ENCODE data around the gene SMIM36. TPM values are rescaled to one million over a fixed set of nuclear protein-coding genes. Genes with fewer than 3 reads are reported as not detected.

SMIM36 gene
- total RNA-seq, 1 donor from 2014 or later = not detected

DNA sequence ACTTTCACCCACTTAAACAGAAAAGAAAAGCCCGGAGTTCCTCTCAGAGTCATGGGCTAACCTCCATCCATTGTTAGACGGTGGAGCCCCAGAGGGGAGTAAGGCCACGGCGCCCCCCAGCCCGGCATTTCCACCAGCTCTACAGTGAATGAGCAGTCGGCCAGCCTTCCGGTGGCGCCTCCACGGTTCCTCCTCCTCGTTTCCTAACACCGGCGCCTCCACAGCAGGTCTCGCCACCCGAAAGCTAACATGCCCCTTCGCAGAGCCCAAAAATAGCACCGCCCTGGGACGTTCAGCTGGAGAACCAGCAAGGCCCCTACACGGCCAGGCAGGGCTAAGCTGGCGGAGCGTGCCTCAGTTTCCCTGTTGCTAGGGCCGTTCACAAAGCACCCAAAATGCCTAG is 90.5 kb downstream of the SMIM36 start:
- no peak for DNase-seq (ENCODE audit: low spot score)
- Mint-ChIP-seq H3K4me3 (ENCODE audit: low read depth) (peak overlapping the region; percentile 91), H3K27ac (peak overlapping the region; percentile 97), H3K36me3 (ENCODE audit: low read depth) (peaks cover 37% of the 10 kb centered on the region), H3K4me1 (ENCODE audit: low read depth) (peaks cover 52% of the 10 kb centered on the region), H3K9me3 (no peaks in the 10 kb centered on the region), H3K27me3 (ENCODE audit: low read depth) (peaks cover 27% of the 10 kb centered on the region)
- intact Hi-C loops (cut with micrococcal nuclease) = loop anchor here (2.0 to 10.0 kb wide), 6 partner anchors 14 to 332 kb away; partner anchors contain the start of genes PCTP and SMIM36

DNA sequence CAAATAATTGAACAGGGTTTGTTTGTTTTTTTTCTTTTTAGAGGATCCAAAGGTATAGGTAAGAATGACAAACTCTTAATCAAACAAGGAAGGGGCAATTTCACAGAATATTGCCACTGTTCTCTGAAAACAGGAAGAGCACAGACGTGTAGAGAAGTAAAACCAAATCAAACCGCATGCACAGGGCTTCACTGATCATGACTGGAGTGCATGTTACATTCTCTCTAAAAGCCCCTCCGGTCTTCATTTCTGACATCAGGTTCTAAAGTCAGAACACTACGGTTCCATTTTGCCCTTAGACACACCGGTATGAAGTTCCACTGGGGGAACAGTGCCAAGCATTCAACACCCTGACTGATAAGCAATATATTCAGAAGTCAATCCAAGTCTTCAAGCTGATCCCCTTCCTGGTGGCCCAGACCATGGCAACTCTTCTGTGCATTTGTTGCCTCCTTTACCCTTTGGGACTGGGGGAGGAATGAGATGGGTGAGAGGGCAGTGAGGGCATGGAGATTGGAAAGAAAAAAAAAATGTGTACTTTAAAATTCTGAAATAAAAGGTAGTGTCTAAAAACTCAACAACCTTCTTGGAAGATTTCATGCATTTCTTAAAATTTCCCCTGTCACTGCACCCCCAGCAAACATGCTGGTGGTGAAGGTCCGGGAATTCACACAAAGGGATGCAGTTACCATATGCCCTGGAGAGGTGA is 91.0 kb downstream of the SMIM36 start:
- peak; percentile 32 for DNase-seq (ENCODE audit: low spot score)
- Mint-ChIP-seq H3K27me3 (ENCODE audit: low read depth) (peaks cover 24% of the 10 kb centered on the region), H3K36me3 (ENCODE audit: low read depth) (peaks cover 39% of the 10 kb centered on the region), H3K27ac (peak overlapping the region; percentile 97), H3K9me3 (no peaks in the 10 kb centered on the region), H3K4me3 (ENCODE audit: low read depth) (peak overlapping the region; percentile 91), H3K4me1 (ENCODE audit: low read depth) (peaks cover 54% of the 10 kb centered on the region)
- intact Hi-C loops (cut with micrococcal nuclease) = loop anchor here (2.0 to 10.0 kb wide), 6 partner anchors 15 to 332 kb away; partner anchors contain the start of genes PCTP and SMIM36

GRCh38 chr17:55418369-55419268 is 92.6 kb downstream of the SMIM36 start:
- Mint-ChIP-seq H3K36me3 (ENCODE audit: low read depth) (peaks cover 54% of the 10 kb centered on the region), H3K4me3 (ENCODE audit: low read depth) (peak overlapping the region; percentile 91)

DNA sequence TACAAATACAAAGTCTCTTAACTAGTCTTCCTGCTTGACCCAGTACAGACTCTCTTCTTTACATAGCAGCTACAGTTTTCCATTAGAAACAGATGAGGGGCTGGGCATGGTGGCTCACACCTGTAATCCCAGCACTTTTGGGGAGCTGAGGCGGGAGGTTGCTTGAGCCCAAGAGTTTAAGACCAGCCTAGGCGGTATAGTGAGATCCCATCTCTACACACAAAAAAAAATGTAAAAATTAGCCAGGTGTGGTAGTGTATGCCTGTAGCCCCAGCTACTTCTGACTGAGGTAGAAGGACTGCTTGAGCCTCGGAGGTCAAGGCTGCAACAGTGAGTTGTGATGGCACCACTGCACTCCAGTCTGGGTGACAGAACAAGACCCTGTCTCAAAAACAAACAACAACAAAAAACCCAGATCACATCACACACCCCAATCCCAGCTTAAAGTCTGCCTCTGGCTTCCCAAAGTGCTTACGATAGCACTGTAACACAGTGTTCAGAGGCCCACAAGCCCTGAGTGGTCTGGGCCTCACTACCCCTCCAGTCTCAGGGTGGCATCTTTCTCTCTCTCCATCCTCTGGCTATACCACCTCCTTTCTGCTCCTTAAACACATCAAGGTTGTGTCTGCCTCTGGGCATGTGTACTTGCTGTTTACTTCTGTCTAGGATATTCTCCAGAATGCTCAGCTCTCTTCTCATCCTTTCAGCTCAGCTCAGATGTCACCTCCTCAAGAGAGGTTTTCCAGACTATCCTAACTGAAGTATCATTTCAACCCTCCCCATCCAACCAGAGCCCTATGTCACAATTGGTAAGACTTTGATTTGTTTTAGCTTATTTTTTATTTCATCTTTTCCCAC is 93.6 kb downstream of the SMIM36 start:
- DNase-seq (ENCODE audit: low spot score) = no peak
- peaks cover 59% of the 10 kb centered on the region for H3K4me1 Mint-ChIP-seq (ENCODE audit: low read depth)
- H3K36me3 Mint-ChIP-seq (ENCODE audit: low read depth) = peaks cover 62% of the 10 kb centered on the region
- H3K27ac Mint-ChIP-seq = peak overlapping the region; percentile 2
- no peaks in the 10 kb centered on the region for H3K9me3 Mint-ChIP-seq
- H3K27me3 Mint-ChIP-seq (ENCODE audit: low read depth) = no peaks in the 10 kb centered on the region
- no peak overlapping the region for H3K4me3 Mint-ChIP-seq (ENCODE audit: low read depth)
- intact Hi-C loops (cut with micrococcal nuclease) = no loop called here

More at GRCh38 chr17:55418369-55419268, 92.6 kb downstream of the SMIM36 start:
- H3K27me3 Mint-ChIP-seq (ENCODE audit: low read depth) = peaks cover 8% of the 10 kb centered on the region
- intact Hi-C loops (cut with micrococcal nuclease) = no loop called here
- H3K9me3 Mint-ChIP-seq = no peaks in the 10 kb centered on the region
- H3K27ac Mint-ChIP-seq = peak overlapping the region; percentile 28
- DNase-seq (ENCODE audit: low spot score) = no peak
- peaks cover 61% of the 10 kb centered on the region for H3K4me1 Mint-ChIP-seq (ENCODE audit: low read depth)

DNA sequence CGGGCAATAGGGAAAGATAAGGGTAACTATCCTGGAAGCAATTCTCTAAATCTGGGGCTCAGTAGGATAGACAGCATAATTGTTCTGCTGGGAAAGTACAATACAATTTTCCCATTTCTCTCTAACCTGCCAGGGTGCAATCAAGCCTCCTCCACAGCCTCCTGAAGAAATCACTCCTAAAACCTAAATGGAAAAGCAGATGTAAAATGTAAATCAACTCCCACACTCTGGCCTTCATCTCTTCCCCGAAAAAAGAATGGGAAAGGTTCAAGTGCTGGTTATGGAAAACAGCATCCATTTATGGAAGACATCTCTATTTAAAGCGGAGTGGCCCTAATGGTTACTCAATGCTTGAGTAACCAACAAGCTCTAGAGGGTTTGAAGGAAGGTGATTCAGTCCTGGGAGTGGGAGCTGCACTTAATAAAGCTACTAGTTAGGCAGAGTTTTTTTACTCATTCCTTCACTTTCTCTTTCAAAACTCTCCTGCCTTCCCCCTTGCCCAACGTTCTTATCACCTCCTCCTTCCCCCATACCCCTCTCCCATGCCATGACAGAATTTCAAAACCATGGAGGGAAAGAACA is 94.7 kb downstream of the SMIM36 start:
- Mint-ChIP-seq H3K9me3 (no peaks in the 10 kb centered on the region), H3K36me3 (ENCODE audit: low read depth) (peaks cover 70% of the 10 kb centered on the region), H3K4me1 (ENCODE audit: low read depth) (peaks cover 56% of the 10 kb centered on the region), H3K4me3 (ENCODE audit: low read depth) (no peak overlapping the region), H3K27me3 (ENCODE audit: low read depth) (no peaks in the 10 kb centered on the region), H3K27ac (peak overlapping the region; percentile 43)
- no peak for DNase-seq (ENCODE audit: low spot score)
- intact Hi-C loops (cut with micrococcal nuclease) = no loop called here

DNA sequence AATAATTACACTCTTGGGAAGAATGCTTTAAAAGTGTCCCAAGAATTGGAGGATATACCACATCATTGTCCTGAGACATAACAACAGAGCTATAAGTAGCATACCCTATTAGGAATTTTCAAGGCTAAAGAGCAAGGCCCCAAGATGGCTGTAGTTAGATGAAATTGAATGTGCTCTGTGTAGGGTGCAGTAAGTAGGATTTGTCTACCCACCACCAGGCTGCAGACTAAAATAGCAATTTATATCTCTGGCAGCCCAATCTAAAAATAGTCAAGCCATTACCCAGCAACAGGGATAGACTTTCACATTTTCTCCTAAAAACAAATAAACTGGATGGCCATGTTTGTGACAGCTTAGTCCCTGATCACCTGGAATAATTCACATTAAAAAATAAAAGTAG is 95.3 kb downstream of the SMIM36 start:
- no peaks in the 10 kb centered on the region for H3K27me3 Mint-ChIP-seq (ENCODE audit: low read depth)
- H3K4me1 Mint-ChIP-seq (ENCODE audit: low read depth) = peaks cover 56% of the 10 kb centered on the region
- no peak overlapping the region for H3K4me3 Mint-ChIP-seq (ENCODE audit: low read depth)
- intact Hi-C loops (cut with micrococcal nuclease) = no loop called here
- DNase-seq (ENCODE audit: low spot score) = no peak
- no peak overlapping the region for H3K27ac Mint-ChIP-seq
- no peaks in the 10 kb centered on the region for H3K9me3 Mint-ChIP-seq
- peaks cover 75% of the 10 kb centered on the region for H3K36me3 Mint-ChIP-seq (ENCODE audit: low read depth)

- Mint-ChIP-seq H3K27me3 (ENCODE audit: low read depth) (no peaks in the 10 kb centered on the region), H3K27ac (no peak overlapping the region), H3K4me1 (ENCODE audit: low read depth) (peaks cover 54% of the 10 kb centered on the region), H3K36me3 (ENCODE audit: low read depth) (peaks cover 80% of the 10 kb centered on the region), H3K4me3 (ENCODE audit: low read depth) (no peak overlapping the region), H3K9me3 (no peaks in the 10 kb centered on the region)
- intact Hi-C loops (cut with micrococcal nuclease) = no loop called here
- no peak for DNase-seq (ENCODE audit: low spot score)
Measured at GRCh38 chr17:55414983-55415382, 96.3 kb downstream of the SMIM36 start.

- Mint-ChIP-seq H3K9me3 (no peaks in the 10 kb centered on the region), H3K4me3 (ENCODE audit: low read depth) (no peak overlapping the region), H3K4me1 (ENCODE audit: low read depth) (peaks cover 44% of the 10 kb centered on the region), H3K27me3 (ENCODE audit: low read depth) (no peaks in the 10 kb centered on the region), H3K27ac (no peak overlapping the region), H3K36me3 (ENCODE audit: low read depth) (peaks cover 80% of the 10 kb centered on the region)
- no peak for DNase-seq (ENCODE audit: low spot score)
- intact Hi-C loops (cut with micrococcal nuclease) = no loop called here
Measured at GRCh38 chr17:55413825-55414489, 97.3 kb downstream of the SMIM36 start.

- Mint-ChIP-seq H3K4me3 (ENCODE audit: low read depth) (no peak overlapping the region), H3K27me3 (ENCODE audit: low read depth) (no peaks in the 10 kb centered on the region), H3K36me3 (ENCODE audit: low read depth) (peaks cover 76% of the 10 kb centered on the region), H3K9me3 (no peaks in the 10 kb centered on the region), H3K4me1 (ENCODE audit: low read depth) (peaks cover 19% of the 10 kb centered on the region), H3K27ac (no peak overlapping the region)
- intact Hi-C loops (cut with micrococcal nuclease) = no loop called here
- no peak for DNase-seq (ENCODE audit: low spot score)
Measured at GRCh38 chr17:55411463-55411855, 99.8 kb downstream of the SMIM36 start.

DNA sequence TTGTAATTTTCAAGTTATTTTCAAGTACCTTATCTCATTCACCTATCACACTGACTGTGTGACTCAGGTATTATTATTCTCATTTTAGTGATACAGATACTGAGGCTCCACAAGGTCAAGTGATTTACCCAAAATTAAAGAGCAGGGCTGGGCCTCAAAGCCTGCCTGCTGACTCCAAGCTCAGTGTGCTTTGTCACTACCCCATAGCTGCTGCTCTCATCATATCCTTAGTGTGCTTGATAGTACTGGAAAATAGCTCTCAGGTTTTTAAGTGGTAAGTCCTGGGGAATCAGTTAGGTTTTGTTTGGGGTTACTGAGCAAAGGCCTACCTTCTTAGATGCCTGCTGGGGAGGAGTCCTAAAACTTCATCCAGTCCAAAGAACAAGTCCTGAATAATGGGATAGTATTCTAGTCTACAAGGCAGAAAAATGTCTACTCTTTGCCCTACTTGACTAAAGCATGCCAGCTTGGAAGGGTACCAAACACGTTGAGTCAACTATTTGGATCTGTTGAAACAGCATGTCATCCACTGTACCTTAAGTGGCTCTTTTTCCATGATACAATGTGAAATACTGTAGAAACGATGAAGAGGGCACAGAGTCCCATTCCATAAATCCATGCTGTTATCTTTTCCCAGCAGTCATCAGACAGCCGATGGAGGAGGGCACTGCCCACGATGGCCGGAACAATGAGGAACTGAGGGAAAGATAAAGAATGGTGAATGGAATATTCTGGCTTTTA is 100.4 kb downstream of the SMIM36 start:
- H3K36me3 Mint-ChIP-seq (ENCODE audit: low read depth) = peaks cover 81% of the 10 kb centered on the region
- intact Hi-C loops (cut with micrococcal nuclease) = no loop called here

DNA sequence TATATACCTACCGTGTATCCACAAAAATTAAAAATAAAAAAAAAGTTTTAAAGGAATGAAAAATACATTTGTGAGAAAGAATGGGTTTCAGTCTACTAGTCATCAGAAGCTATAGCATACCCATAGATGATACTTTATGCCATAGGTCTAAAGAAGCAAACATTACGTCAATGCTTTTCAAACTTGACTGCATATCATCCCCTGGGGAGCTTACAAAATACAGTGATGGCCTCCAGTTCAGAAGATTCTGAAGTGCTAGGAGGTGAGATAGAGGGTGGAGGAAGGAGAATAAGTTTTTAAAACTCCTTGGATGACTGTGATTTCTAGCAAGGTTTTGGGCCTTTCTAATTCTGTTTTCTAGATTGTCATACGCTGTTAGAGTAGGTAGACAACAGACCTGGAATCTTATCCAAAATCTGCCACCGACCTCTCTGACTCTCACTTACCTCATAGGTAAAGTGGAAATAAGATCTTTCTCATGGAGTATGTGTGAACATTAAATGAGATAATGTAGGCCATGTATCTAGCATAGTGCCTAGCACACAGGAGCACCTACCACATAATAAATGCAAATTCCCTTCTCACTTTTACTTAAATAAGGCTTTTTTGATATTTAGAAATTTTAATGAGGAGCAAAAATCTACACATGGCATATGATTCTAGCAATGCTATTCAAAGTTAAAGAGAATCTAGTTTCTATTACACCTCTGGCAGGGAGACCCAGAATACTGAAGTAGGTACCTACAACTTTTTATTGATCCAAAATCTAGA is 102.0 kb downstream of the SMIM36 start:
- no peaks in the 10 kb centered on the region for H3K9me3 Mint-ChIP-seq
- H3K27ac Mint-ChIP-seq = no peak overlapping the region
- DNase-seq (ENCODE audit: low spot score) = no peak
- no peak overlapping the region for H3K4me3 Mint-ChIP-seq (ENCODE audit: low read depth)
- peaks cover 79% of the 10 kb centered on the region for H3K36me3 Mint-ChIP-seq (ENCODE audit: low read depth)
- peaks cover 10% of the 10 kb centered on the region for H3K4me1 Mint-ChIP-seq (ENCODE audit: low read depth)
- no peaks in the 10 kb centered on the region for H3K27me3 Mint-ChIP-seq (ENCODE audit: low read depth)
- intact Hi-C loops (cut with micrococcal nuclease) = no loop called here

More for the DNA sequence above, 100.4 kb downstream of the SMIM36 start:
- H3K9me3 Mint-ChIP-seq = no peaks in the 10 kb centered on the region
- H3K4me3 Mint-ChIP-seq (ENCODE audit: low read depth) = no peak overlapping the region
- DNase-seq (ENCODE audit: low spot score) = no peak
- H3K4me1 Mint-ChIP-seq (ENCODE audit: low read depth) = peaks cover 18% of the 10 kb centered on the region
- H3K27ac Mint-ChIP-seq = no peak overlapping the region
- no peaks in the 10 kb centered on the region for H3K27me3 Mint-ChIP-seq (ENCODE audit: low read depth)
